ENCODE measurements around the gene KANSL1. TPM values are rescaled to one million over a fixed set of nuclear protein-coding genes. Genes with fewer than 3 reads are reported as not detected.

The KANSL1 gene
- total and polyA plus RNA-seq, 9 of the 15 experiments (the other 6 are each of a cell fraction or from before 2014, with no cell fraction given): 3.6 to 55.4 (median 31.8) TPM

DNA sequence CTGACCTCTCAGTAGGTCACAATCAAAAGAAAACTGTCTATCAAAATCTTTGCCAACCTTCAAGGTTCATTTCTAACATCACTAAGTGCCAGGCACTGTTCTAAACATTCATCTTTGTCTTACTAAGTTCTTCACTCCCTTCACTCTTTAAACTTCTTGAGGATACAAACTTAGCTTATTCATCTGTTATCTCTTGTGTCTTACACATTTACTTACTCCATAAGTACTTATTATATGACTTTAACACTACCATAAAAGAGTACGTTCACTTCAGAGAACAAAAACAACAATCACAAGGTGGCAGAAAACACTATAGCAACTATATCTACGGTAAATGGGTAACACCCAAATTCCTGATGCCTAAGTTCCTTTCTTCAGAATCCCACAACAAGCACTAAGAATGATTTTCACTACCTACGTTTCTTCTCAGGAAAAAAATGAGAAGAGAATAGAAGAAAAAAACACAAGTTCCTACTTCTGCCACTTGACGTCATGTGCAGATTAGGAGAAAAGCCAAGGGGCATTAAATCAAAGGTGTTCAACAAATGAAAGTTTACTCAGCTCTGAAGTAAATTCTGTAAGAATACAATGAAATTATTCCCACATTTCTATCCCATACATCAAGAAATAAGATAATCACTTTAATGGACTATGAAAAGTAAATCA, 29.2 kb downstream of the KANSL1 start (continued):
- TF ChIP-seq, protein P1, sequence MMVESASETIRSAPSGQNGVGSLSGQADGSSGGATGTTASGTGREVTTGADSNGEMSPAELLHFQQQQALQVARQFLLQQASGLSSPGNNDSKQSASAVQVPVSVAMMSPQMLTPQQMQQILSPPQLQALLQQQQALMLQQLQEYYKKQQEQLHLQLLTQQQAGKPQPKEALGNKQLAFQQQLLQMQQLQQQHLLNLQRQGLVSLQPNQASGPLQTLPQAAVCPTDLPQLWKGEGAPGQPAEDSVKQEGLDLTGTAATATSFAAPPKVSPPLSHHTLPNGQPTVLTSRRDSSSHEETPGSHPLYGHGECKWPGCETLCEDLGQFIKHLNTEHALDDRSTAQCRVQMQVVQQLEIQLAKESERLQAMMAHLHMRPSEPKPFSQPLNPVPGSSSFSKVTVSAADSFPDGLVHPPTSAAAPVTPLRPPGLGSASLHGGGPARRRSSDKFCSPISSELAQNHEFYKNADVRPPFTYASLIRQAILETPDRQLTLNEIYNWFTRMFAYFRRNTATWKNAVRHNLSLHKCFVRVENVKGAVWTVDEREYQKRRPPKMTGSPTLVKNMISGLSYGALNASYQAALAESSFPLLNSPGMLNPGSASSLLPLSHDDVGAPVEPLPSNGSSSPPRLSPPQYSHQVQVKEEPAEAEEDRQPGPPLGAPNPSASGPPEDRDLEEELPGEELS (CRISPR knock-in tag; IDR thresholded peaks at IDR 0.05; ENCODE audit: borderline replicate concordance): no peak
- TF ChIP-seq RBM34 (IDR thresholded peaks at IDR 0.05; ENCODE audit: borderline replicate concordance, insufficient read depth, low read length): no peak

DNA sequence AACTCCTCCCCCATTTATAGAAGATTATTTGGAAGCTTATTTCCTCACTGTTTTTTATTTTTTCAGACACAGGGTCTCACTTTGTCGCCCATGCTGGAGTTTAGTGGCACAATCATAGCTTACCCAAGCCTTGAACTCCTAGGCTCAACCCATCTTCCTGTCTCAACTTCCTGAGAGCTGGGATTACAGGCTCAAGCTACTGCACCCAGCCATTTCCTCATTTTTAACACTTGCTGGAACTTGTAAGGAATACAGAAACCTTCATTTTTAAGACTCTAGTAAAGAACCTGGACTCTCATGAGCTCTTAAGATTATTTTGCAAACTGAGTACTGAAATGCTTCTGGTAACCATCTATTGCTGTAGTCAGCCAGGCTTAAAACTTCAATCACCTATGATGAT, 29.9 kb downstream of the KANSL1 start:
- H3K27ac ChIP-seq (ENCODE audit: extremely low read depth, low read depth, low read length): no peak overlapping the region
- CTCF ChIA-PET (ENCODE audit: low intra/inter-chr PET ratio): no interaction called here

More for the DNA sequence above, 29.9 kb downstream of the KANSL1 start:
- TF ChIP-seq, protein P2, sequence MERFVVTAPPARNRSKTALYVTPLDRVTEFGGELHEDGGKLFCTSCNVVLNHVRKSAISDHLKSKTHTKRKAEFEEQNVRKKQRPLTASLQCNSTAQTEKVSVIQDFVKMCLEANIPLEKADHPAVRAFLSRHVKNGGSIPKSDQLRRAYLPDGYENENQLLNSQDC (CRISPR knock-in tag; IDR thresholded peaks at IDR 0.05): no peak
- TF ChIP-seq C11orf30 (IDR thresholded peaks at IDR 0.05; ENCODE audit: low read depth) (no peak), SPI1 (IDR thresholded peaks at IDR 0.05; ENCODE audit: borderline replicate concordance, low read depth, low read length) (peak; percentile 74; the same call in 1 of the 2 replicates)
- H3K4me2 ChIP-seq (ENCODE audit: insufficient read depth, low read length): no peak overlapping the region
- no peak overlapping the region for H3K4me3 ChIP-seq
- peaks cover 10% of the 10 kb centered on the region for H3K9me1 ChIP-seq (ENCODE audit: control insufficient read depth, insufficient read depth, low read length)
- peaks cover 0 to 13% of the 10 kb centered on the region in 2 experiments; a peak in 2 of 5 replicates for H3K4me1 ChIP-seq (replicated peaks in 1 of 2; ENCODE audit: control insufficient read depth in 2 of 2, insufficient read depth in 2 of 2, low read length in 2 of 2)
- peaks cover 97% of the 10 kb centered on the region for H3K79me2 ChIP-seq (ENCODE audit: control insufficient read depth, insufficient read depth, low read length)
- H2AFZ ChIP-seq (ENCODE audit: low read depth, low read length): no peak overlapping the region
- H3K36me3 ChIP-seq (ENCODE audit: control insufficient read depth, insufficient read depth, low read length): peaks cover 25% of the 10 kb centered on the region; the same call in 2 of the 3 replicates
- H3K9ac ChIP-seq (ENCODE audit: insufficient read depth in 1 of 2, low read depth in 2 of 2, low read length in 2 of 2): no peak overlapping the region
- H3K9me3 ChIP-seq (replicated peaks; ENCODE audit: control insufficient read depth, insufficient read depth, low read depth, low read length): no peaks in the 10 kb centered on the region
- no peaks in the 10 kb centered on the region for H3K27me3 ChIP-seq (ENCODE audit: control insufficient read depth in 2 of 2, insufficient read depth in 2 of 2, low read length in 2 of 2)
- POLR2A ChIA-PET: interaction anchor here (0.9 to 3.7 kb wide), 8 partner anchors 9 to 55 kb away, joined by 3 to 26 read pairs (median 5); no protein-coding TSS in a partner anchor
- 93% methylated on average over 1 of the region's 1 CpG for WGBS (ENCODE audit: insufficient coverage, low coverage, missing lambda C conversion rate)
- peaks cover 40% of the 10 kb centered on the region for H4K20me1 ChIP-seq (replicated peaks; ENCODE audit: control insufficient read depth, insufficient read depth, low read length)
- ATAC-seq (no peak), FAIRE-seq (no peak), DNase-seq (ENCODE audit: extremely low read depth in 1 of 4, low spot score in 3 of 4) (no peak)
- in situ Hi-C loops (cut with MboI) (no loop called here), intact Hi-C loops (cut with micrococcal nuclease) (no loop called here)
- BruUV-seq (replicated peaks): no TSS peak

All from K562 (cell line).